OCI-LY3 (cell line): ENCODE results near the gene PHF20.

Experiments
- H2AFZ ChIP-seq: fragments of 200-600, 300-600 bp; shearing (Covaris generic); 2 replicates; pipeline ENCODE4 v1.6.0; 2014; ENCODE audit warnings: antibody characterized with exemption, low read depth, low read length
- H3K27ac ChIP-seq: fragments of 200-600, 300-600 bp; sonication (generic); 2 replicates; pipeline ENCODE4 v1.5.1; 2014; ENCODE audit warnings: mild to moderate bottlenecking, low read length, moderate library complexity, mixed read lengths
- H3K27me3 ChIP-seq: fragments of 200-600, 300-600 bp; sonication (generic); 2 replicates; pipeline ENCODE4 v1.6.1; 2014; ENCODE audit warnings: low read depth, low read length, mixed read lengths
- H3K36me3 ChIP-seq: fragments of 200-600, 300-600 bp; sonication (generic); replicated peaks from 2 replicates; pipeline ENCODE3; 2014; ENCODE audit warnings: low read depth, low read length, mixed read lengths
- H3K4me1 ChIP-seq: fragments of 300-600, 200-600 bp; sonication (generic); 2 replicates; pipeline ENCODE4 v1.6.1; 2014; ENCODE audit warnings: low read length, mixed read lengths
- H3K4me2 ChIP-seq: fragments of 200-600, 300-600 bp; sonication (generic); 2 replicates; pipeline ENCODE4 v1.6.1; 2014; ENCODE audit warnings: low read length, mixed read lengths
- H3K4me3 ChIP-seq: fragments of 300-600, 200-600 bp; sonication (generic); 2 replicates; pipeline ENCODE4 v1.5.1; 2014; ENCODE audit warnings: antibody characterized with exemption, mild to moderate bottlenecking, low read length, moderate library complexity
- H3K79me2 ChIP-seq: fragments of 300-600, 200-600 bp; shearing (Covaris generic); 2 replicates; pipeline ENCODE4 v1.6.1; 2014; ENCODE audit warnings: mild to moderate bottlenecking, low read length, mixed read lengths
- H3K9ac ChIP-seq: fragments of 300-600, 200-600 bp; shearing (Covaris generic); 2 replicates; pipeline ENCODE4 v1.6.0; 2014; ENCODE audit warnings: mild to moderate bottlenecking, low read length, moderate library complexity
- H3K9me3 ChIP-seq: fragments of 200-600, 300-600 bp; shearing (Covaris generic); 2 replicates; pipeline ENCODE4 v1.6.1; 2014; ENCODE audit warnings: low read length, mixed read lengths; ENCODE audit not compliant: insufficient read depth
- H4K20me1 ChIP-seq: fragments of 200-600, 300-600 bp; sonication (generic); 2 replicates; pipeline ENCODE4 v1.6.1; 2016; ENCODE audit warnings: low read length, mixed read lengths; ENCODE audit not compliant: insufficient read depth
- CTCF ChIP-seq: fragments of 200-600, 300-600 bp; sonication (generic); IDR thresholded peaks from 2 replicates; pipeline ENCODE4 v1.5.1; 2014; ENCODE audit warnings: antibody characterized with exemption, low read length, low read depth
- EZH2phosphoT487 ChIP-seq: fragments of 200-600 bp; shearing (Covaris generic); IDR thresholded peaks from 2 replicates; pipeline ENCODE4 v1.6.1; 2018; ENCODE audit warnings: antibody characterized with exemption, mixed run types, low read depth

Gene PHF20

DNA sequence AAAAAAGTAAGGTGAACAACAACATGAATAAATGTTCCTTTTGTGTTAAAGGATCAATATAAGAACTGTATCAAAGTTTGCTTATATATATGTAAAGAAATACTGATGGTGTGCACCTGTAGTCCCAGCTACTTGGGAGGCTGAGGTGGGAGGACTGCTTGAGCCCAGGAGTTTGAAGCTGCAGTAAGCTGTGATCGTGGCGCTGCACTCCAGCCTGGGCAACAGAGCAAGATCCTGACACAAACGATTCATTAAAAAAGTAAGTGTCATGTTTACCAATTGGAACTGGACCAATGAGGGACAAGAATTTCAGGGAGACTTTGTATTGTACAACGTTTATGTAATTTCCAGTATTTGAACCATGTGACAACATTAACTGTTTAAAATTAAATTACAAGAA, 5.0 kb upstream of the PHF20 start:
- Histone ChIP-seq H3K9ac (no peak overlapping the region), H3K9me3 (no peaks in the 10 kb centered on the region), H4K20me1 (no peaks in the 10 kb centered on the region), H3K4me1 (peaks cover 14% of the 10 kb centered on the region), H2AFZ (no peak overlapping the region), H3K36me3 (no peaks in the 10 kb centered on the region), H3K27ac (no peak overlapping the region), H3K4me2 (no peak overlapping the region), H3K27me3 (no peaks in the 10 kb centered on the region), H3K79me2 (no peaks in the 10 kb centered on the region), H3K4me3 (no peak overlapping the region)
- TF ChIP-seq CTCF: no peak
- TF ChIP-seq EZH2phosphoT487: no peak

DNA sequence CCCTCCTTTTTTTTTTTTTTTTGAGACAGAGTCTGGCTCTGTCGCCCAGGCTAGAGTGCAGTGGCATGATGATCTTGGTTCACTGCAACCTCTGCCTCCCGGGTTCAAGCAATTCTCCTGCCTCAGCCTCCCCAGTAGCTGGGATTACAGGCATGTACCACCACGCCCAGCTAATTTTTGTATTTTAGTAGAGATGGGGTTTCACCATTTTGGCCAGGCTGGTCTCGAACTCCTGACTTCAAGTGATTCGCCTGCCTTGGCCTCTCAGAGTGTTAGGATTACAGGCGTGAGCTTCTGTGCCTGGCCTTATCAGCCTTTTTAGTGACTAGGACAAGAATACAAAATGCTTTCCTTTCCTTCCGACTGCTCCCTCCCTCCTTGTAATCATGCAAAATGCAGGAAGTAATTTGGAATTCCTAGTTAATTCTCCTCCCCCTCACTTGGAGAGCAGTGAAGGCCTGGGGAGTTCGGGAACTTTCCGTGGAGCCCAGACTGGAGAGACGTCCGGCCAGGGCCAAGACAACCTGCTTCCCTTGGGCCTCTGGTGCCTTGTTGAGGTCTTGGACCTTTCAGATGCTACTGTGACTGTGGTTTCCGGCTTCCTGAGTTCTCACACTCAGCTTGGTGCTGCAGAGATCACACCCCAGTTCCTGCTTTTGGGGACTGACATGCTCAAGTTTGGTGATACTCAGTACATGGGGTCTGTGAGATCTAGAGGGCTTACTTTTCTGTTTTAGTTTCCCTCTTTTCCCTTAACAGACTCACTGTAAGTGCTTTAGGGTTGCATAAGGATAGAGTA, 3.9 kb upstream of the PHF20 start:
- Histone ChIP-seq H3K9me3 (no peaks in the 10 kb centered on the region), H3K4me1 (peaks cover 17% of the 10 kb centered on the region), H4K20me1 (no peaks in the 10 kb centered on the region), H3K4me2 (peak overlapping the region; percentile 40), H3K27me3 (no peaks in the 10 kb centered on the region), H3K36me3 (no peaks in the 10 kb centered on the region), H3K4me3 (no peak overlapping the region), H3K27ac (no peak overlapping the region), H2AFZ (peak overlapping the region; percentile 90), H3K9ac (no peak overlapping the region; the same call in 1 of the 2 replicates), H3K79me2 (peaks cover 7% of the 10 kb centered on the region)
- TF ChIP-seq CTCF (no peak), EZH2phosphoT487 (no peak)

DNA sequence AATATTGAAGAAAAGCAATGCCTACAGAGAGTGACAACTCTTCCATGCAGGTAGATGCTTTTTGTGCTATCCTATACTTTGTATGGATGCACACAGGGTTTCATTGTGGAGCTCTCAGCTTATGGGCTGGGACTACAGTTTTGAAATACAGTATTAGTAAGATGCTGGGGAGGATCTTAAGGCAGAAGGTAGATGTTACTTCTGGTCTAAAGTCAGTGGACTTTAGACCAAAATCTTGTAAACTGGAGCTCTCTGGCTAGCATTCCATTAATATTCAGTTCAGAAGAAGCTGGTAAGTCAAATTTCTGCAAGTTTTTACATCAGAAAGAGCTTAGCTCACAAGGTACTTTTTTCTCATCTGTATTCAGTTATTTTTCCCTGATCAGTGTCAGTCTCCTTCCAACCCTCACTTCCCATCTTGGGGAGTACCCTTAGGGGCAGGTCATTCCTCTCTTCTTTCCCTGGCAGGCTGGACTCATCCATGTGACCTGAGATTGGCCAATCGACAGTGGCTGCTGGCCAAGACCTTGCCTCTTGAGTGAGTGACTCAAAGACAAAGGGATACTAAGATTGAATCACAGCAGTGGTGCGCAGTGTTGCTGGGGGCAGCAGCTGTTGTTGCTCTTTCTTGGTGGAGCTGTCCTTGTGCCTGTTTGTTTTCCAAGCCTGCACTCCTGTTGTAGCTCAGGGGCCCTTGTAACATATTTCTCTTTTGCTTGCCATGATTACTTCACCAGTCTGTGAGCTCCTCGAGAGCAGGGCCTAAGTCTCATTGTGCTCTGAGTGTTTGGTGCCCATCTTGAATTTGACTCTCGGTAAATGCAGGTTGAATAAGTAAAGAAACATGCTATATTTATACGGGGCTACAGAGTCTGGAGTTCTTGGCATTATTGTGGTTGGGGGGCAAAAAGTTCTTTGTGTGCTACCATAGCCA, 2.8 kb upstream of the PHF20 start:
- Histone ChIP-seq H3K4me2 (no peak overlapping the region), H3K27ac (no peak overlapping the region)
- TF ChIP-seq EZH2phosphoT487: no peak
- TF ChIP-seq CTCF: no peak

DNA sequence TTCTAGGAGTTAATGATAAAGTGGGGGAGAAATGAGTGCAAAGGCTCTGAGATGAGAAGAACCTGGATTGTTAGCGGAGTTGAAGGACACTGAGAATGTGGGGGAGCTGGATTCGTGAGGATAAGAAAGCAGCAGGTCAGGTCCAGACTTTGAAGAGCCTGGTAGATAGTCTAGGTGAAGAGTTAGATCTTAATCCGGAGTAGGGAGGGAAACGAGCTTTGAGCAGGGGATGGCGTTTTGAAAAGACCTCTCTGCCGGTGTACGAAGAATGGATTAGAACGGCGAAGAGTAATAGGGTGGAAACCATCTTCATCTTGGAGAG, 487 bp upstream of the PHF20 start:
- no peaks in the 10 kb centered on the region for H3K9me3 ChIP-seq
- peak overlapping the region; percentile 54 for H3K4me2 ChIP-seq
- no peak for TF ChIP-seq CTCF
- TF ChIP-seq EZH2phosphoT487: no peak
- H3K4me3 ChIP-seq: peak overlapping the region; percentile 91
- H3K4me1 ChIP-seq: peaks cover 27% of the 10 kb centered on the region
- H3K27ac ChIP-seq: no peak overlapping the region
- no peaks in the 10 kb centered on the region for H3K27me3 ChIP-seq
- peaks cover 40% of the 10 kb centered on the region for H3K79me2 ChIP-seq
- peak overlapping the region; percentile 94 for H2AFZ ChIP-seq
- peaks cover 12% of the 10 kb centered on the region for H3K36me3 ChIP-seq
- peaks cover 26% of the 10 kb centered on the region for H4K20me1 ChIP-seq
- H3K9ac ChIP-seq: no peak overlapping the region

More for the DNA sequence above, 2.8 kb upstream of the PHF20 start:
- no peaks in the 10 kb centered on the region for H3K27me3 ChIP-seq
- no peaks in the 10 kb centered on the region for H3K9me3 ChIP-seq
- H3K79me2 ChIP-seq: peaks cover 18% of the 10 kb centered on the region
- peaks cover 2% of the 10 kb centered on the region for H3K36me3 ChIP-seq
- H3K4me3 ChIP-seq: no peak overlapping the region
- peaks cover 7% of the 10 kb centered on the region for H4K20me1 ChIP-seq
- peaks cover 27% of the 10 kb centered on the region for H3K4me1 ChIP-seq
- peak overlapping the region; percentile 90; the same call in 1 of the 2 replicates for H2AFZ ChIP-seq
- no peak overlapping the region for H3K9ac ChIP-seq
